ENCODE measurements around the gene COL6A1. TPM values are rescaled to one million over a fixed set of nuclear protein-coding genes. Genes with fewer than 3 reads are reported as not detected.

COL6A1 gene
- total and polyA plus RNA-seq, 2 of the 13 experiments (the other 11 are each of a cell fraction or from before 2014, with no cell fraction given) = 3.1 to 4.8 TPM

DNA sequence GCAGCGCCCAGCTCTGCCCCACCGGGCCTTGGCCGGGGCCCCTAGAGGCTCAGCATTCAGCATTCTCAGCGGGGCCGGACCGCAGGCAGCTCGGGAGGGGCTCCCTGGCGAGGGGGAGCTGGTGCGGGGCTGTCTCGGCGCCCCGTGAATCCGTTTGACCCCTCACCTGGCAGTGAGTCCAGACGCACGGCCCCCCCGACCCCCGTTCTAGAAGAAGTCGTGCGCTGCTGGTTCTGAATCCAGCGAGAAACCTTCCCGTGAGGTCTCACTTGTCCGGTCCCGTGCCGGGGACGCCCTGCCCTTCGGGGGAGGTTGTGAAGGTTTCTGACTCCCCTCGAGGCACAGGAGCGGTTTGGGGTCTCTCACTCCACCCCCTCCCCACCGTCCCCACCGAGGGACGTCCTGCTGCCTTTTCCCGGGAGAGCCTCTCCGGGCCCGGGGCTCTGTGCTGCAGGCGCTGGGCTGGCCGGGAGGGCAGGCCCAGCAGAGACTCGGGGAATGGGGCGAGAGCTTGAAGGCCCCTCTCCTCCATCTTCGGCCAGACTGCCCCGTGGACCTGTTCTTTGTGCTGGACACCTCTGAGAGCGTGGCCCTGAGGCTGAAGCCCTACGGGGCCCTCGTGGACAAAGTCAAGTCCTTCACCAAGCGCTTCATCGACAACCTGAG, 655 bp downstream of the COL6A1 start (continued):
- peak; percentile 6; the same call in 1 of the 2 replicates for TF ChIP-seq MXD4 (CRISPR knock-in tag; IDR thresholded peaks at IDR 0.05)
- TF ChIP-seq PCBP1 (IDR thresholded peaks at IDR 0.05; ENCODE audit: borderline replicate concordance, low read depth, low read length) = 0 out of 2 replicates have a peak, but pooled peaks have one; percentile 33
- TF ChIP-seq, protein P1, sequence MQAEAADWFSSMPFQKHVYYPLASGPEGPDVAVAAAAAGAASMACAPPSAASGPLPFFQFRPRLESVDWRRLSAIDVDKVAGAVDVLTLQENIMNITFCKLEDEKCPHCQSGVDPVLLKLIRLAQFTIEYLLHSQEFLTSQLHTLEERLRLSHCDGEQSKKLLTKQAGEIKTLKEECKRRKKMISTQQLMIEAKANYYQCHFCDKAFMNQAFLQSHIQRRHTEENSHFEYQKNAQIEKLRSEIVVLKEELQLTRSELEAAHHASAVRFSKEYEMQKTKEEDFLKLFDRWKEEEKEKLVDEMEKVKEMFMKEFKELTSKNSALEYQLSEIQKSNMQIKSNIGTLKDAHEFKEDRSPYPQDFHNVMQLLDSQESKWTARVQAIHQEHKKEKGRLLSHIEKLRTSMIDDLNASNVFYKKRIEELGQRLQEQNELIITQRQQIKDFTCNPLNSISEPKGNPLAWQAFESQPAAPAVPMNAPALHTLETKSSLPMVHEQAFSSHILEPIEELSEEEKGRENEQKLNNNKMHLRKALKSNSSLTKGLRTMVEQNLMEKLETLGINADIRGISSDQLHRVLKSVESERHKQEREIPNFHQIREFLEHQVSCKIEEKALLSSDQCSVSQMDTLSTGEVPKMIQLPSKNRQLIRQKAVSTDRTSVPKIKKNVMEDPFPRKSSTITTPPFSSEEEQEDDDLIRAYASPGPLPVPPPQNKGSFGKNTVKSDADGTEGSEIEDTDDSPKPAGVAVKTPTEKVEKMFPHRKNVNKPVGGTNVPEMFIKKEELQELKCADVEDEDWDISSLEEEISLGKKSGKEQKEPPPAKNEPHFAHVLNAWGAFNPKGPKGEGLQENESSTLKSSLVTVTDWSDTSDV (CRISPR knock-in tag; IDR thresholded peaks at IDR 0.05) = no peak
- 0 out of 2 replicates have a peak, but pooled peaks have one; percentile 40 for TF ChIP-seq ZNF30 (CRISPR knock-in tag; IDR thresholded peaks at IDR 0.05)
- TF ChIP-seq, protein P2, sequence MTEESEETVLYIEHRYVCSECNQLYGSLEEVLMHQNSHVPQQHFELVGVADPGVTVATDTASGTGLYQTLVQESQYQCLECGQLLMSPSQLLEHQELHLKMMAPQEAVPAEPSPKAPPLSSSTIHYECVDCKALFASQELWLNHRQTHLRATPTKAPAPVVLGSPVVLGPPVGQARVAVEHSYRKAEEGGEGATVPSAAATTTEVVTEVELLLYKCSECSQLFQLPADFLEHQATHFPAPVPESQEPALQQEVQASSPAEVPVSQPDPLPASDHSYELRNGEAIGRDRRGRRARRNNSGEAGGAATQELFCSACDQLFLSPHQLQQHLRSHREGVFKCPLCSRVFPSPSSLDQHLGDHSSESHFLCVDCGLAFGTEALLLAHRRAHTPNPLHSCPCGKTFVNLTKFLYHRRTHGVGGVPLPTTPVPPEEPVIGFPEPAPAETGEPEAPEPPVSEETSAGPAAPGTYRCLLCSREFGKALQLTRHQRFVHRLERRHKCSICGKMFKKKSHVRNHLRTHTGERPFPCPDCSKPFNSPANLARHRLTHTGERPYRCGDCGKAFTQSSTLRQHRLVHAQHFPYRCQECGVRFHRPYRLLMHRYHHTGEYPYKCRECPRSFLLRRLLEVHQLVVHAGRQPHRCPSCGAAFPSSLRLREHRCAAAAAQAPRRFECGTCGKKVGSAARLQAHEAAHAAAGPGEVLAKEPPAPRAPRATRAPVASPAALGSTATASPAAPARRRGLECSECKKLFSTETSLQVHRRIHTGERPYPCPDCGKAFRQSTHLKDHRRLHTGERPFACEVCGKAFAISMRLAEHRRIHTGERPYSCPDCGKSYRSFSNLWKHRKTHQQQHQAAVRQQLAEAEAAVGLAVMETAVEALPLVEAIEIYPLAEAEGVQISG (CRISPR knock-in tag; IDR thresholded peaks at IDR 0.05) = 0 out of 2 replicates have a peak, but pooled peaks have one; percentile 13
- no peak for TF ChIP-seq MAZ (IDR thresholded peaks at IDR 0.05; ENCODE audit: borderline replicate concordance, low read depth, low read length)
- peak; percentile 33; the same call in 1 of the 2 replicates for TF ChIP-seq MAZ (CRISPR knock-in tag; IDR thresholded peaks at IDR 0.05; ENCODE audit: low read depth)
- TF ChIP-seq KAT2B (IDR thresholded peaks at IDR 0.05; ENCODE audit: borderline replicate concordance, low read depth, low read length) = no peak
- TF ChIP-seq SP4 (CRISPR knock-in tag; IDR thresholded peaks at IDR 0.05) = peak; percentile 65; the same call in 1 of the 2 replicates
- TF ChIP-seq, protein P3, sequence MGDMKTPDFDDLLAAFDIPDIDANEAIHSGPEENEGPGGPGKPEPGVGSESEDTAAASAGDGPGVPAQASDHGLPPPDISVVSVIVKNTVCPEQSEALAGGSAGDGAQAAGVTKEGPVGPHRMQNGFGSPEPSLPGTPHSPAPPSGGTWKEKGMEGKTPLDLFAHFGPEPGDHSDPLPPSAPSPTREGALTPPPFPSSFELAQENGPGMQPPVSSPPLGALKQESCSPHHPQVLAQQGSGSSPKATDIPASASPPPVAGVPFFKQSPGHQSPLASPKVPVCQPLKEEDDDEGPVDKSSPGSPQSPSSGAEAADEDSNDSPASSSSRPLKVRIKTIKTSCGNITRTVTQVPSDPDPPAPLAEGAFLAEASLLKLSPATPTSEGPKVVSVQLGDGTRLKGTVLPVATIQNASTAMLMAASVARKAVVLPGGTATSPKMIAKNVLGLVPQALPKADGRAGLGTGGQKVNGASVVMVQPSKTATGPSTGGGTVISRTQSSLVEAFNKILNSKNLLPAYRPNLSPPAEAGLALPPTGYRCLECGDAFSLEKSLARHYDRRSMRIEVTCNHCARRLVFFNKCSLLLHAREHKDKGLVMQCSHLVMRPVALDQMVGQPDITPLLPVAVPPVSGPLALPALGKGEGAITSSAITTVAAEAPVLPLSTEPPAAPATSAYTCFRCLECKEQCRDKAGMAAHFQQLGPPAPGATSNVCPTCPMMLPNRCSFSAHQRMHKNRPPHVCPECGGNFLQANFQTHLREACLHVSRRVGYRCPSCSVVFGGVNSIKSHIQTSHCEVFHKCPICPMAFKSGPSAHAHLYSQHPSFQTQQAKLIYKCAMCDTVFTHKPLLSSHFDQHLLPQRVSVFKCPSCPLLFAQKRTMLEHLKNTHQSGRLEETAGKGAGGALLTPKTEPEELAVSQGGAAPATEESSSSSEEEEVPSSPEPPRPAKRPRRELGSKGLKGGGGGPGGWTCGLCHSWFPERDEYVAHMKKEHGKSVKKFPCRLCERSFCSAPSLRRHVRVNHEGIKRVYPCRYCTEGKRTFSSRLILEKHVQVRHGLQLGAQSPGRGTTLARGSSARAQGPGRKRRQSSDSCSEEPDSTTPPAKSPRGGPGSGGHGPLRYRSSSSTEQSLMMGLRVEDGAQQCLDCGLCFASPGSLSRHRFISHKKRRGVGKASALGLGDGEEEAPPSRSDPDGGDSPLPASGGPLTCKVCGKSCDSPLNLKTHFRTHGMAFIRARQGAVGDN (CRISPR knock-in tag; IDR thresholded peaks at IDR 0.05) = peak; percentile 8; the same call in 1 of the 2 replicates

Measured in HepG2 (cell line).